Adrenal gland (tissue), 5 donors: Measurements from ENCODE around the gene KRTAP4-11.

Source experiments
- POLR2A ChIP-seq, 2 donors: fragments of 450-650 bp; IDR thresholded peaks; one replicate each; pipeline ENCODE4 v1.6.1; 2017; ENCODE audit warnings: antibody characterized with exemption in 2 of 2, mild to moderate bottlenecking in 2 of 2, moderate library complexity in 1 of 2
- TF ChIP-seq, protein P1 (sequence below), 6 experiments: fragments of 450-650 bp in 4 of 6; fragments of 200-600 bp in 2 of 6; sonication (generic) in 1 of 6; IDR thresholded peaks; 1 replicate in 5 of 6; 2 replicates in 1 of 6; pipeline versions ENCODE4 v1.5.1 to v1.8.0; 2016 to 2021; ENCODE audit warnings: antibody characterized with exemption in 6 of 6, mild to moderate bottlenecking in 2 of 6, moderate library complexity in 1 of 6
- donor health status: DM: no; HTN: no; CAD: no.

DNA sequence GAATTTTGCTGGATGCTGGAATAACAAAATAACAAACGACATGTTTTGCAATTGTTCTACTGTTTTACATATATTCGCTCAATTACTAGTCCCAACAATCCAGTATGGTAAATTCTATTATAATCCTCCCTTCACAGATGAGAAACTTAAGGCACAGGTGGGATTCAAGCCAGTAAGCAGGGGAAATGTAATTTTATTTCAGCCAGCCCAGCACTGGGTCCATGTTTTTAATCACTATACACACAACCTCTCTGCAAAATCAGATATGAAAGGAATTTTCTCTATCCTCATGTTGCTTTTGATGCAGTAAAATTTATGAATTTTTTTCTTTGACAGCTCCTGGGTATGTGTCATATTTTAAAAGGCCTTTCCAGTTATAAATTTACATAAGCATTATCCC is 27.1 kb upstream of the KRTAP4-11 start:
- no peak for TF ChIP-seq POLR2A (IDR thresholded peaks at IDR 0.05)
- TF ChIP-seq, protein P1, sequence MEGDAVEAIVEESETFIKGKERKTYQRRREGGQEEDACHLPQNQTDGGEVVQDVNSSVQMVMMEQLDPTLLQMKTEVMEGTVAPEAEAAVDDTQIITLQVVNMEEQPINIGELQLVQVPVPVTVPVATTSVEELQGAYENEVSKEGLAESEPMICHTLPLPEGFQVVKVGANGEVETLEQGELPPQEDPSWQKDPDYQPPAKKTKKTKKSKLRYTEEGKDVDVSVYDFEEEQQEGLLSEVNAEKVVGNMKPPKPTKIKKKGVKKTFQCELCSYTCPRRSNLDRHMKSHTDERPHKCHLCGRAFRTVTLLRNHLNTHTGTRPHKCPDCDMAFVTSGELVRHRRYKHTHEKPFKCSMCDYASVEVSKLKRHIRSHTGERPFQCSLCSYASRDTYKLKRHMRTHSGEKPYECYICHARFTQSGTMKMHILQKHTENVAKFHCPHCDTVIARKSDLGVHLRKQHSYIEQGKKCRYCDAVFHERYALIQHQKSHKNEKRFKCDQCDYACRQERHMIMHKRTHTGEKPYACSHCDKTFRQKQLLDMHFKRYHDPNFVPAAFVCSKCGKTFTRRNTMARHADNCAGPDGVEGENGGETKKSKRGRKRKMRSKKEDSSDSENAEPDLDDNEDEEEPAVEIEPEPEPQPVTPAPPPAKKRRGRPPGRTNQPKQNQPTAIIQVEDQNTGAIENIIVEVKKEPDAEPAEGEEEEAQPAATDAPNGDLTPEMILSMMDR (IDR thresholded peaks at IDR 0.05): no peak
